NCI-H187 (cell line): ENCODE results near the gene PUDP.
"Not testable (repeated sequence)": the region's sequence is repeated elsewhere in the genome, so short reads cannot be mapped to it uniquely, and the experiment has no call there.

Experiments used
- DNase-seq, 2 experiments: peaks; one replicate each; lab custom pipeline; 2025; lab: John Stamatoyannopoulos, UW

The PUDP gene

DNA sequence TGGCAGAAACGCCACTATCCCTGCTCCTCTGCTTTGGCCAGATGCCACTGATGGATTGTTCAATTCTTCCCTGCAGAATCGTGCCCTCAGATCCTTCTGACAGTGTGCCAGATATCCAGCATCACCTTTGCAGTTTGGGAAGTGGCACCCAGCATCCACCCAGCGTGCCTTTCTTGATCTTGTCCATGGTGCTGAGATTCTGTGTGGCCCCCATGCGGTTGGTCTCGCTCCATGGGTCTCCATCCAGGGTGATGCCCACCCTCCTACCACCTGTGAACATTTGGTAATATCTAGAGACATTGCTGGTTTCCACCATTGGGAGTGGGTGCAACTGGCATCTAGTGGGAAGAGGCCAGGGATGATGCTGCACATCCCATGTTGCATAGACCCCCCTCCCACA, 121.6 kb downstream of the PUDP start:
- not testable (repeated sequence) for DNase-seq

DNA sequence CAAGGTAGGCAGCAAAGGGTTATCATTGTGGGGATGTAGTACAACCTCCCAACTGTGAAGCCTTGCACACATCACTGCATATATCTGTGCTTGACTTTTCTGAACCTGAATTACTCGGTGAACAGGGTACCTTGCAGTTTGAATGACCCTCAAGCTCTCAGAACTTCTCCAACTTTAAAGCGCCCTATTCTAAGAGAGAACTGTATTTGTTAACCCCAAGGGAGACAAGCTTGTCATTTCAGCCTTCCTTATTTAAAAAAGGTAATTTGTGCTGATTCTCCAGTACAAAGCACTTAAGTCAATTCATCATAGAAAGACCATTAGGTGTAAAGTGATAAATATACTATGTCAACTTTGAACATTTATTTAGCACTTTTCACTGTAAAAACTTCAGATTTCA, 122.5 kb downstream of the PUDP start:
- DNase-seq = no peak

DNA sequence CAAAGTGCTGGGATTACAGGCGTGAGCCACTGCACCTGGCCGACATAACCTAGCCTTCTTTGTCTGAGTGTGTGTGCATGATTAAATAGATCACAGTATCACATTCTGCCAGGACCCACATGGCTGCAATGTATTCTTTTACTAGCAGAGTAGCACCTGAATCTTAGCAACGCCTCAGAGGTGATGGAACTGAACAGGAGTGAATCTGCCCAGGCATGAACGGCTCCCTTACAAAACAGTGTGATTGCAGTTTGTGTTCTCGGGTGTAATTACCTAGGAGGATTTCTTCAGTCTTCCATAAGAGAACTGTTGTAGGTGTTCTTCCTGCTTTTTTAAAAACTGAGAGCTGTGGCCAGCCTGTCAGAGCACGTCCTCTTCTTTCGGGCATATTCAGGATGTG, 123.1 kb downstream of the PUDP start:
- DNase-seq = no peak

DNA sequence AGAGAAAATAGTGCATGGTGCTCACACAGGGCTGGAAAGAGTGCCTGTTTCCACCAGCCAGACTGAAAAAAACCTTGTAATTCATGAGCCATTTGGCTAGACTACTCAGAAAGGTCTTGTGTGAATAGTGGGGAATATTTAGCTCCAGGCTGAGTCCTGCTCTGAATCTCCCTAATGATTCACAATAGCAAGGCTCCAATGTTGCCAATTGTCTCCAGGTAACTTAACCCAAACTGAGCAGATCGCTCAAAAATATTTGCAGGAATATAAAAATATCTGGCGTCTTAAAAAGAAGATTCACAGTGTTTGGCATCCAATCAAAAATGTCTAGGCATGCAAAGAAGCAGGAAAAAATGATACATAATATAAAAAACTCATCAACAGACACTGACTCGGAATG, 125.0 kb downstream of the PUDP start:
- not testable (repeated sequence) for DNase-seq

DNA sequence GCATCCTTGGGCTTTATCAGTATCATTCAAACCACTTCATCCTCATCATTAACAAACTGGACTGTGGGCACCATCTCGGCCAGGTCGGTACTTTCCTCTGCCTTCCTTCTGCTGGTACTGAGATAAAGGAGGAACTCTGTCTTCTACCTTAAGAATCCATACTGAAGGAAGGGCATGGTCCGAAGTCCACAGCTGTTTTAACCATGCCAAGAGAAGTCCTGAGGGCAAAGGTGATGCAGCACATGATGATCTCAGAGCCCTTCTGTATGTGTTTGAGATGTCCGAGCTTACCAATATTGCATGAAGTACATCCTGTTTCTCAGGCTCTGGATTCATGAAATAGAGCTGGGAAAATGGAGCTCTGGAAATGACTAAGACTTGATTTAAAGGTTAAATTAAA, 126.0 kb downstream of the PUDP start:
- no peak for DNase-seq

DNA sequence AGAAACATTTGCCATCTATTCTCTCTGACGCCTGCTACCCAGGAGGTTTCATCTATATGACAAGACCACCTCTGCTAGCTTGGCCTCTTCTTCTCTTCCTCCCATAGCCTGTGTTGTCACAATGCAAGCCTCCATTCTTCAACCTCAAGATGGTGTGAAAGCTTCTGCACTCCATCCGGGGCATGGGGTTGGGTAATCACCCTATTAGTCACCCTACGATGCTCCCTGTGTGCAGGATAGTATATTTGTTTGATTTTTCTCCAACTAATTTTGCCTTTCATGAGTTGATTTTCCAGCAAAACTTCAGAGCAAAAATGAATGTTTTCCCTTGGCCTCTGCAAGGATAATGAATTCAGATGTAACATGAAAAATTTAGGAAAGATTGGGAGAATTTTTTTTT, 128.4 kb downstream of the PUDP start:
- DNase-seq = no peak

DNA sequence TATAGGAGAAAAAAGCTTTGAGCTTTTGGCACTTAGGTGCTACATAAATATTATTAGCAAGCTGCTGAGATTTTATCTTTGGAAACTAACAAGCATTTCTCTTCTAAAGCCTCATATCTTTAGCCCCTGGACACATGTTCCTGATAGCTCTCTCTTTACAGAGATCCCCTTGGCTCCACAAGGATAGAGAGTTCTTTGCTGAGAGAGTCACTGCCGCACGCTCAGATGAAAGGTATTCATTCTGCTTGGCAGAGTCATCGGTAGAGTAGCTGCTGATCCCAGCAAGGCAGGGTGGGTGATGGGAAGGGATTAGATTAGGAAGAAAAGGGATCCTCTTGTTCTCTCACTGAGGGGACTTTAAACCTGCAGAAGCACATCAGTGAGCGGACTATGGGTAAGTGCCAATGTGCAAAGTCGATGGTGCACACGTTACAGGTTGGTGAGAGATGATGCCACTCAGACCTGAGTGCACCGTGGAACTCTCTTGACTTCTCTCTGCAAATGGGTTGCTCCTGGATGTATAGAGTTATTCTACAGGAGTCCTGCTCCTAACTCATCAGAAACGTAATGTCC, 135.6 kb downstream of the PUDP start:
- not testable (repeated sequence) for DNase-seq

DNA sequence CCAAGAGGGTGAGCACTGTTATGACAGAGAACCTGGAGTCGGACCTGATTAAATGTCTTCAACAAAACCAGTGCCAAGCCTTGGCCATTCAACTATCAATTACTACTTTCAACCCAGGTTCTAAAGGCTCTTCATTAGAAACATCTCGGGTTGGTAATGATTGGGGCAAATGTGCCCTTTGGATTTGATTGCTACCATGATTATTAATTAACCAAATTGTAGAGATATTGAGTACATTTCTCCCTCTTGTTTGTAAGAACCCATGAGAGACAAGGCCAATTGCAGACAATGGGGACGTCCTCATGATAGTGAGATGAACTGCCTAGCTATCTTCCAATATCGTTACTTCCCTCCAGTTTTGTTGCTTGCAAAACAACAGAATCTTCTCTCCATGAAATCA, 137.1 kb downstream of the PUDP start:
- DNase-seq = not testable (repeated sequence)

DNA sequence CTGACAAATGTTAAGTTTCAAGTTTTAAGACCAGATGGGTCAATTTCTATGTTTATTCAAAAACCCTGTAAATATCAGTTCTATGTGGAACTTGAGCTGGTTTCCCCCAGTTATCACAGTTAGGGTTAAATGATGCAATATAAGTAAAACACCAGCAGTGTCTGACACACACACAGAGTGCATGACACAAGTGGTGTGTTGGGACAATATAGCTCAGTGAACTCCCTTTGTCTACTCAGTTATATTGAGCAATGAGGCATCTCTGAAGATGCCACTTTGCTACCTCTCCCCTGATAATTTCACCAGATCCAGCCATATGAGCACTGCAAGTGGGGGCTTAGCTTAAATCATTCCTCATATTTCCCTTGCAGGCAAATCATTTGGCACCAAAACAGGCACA, 140.6 kb downstream of the PUDP start:
- not testable (repeated sequence) for DNase-seq
